Loucy (cell line): ENCODE results near the gene KCNK3.

ENCODE experiments used
- H2AFZ ChIP-seq: fragments of 200-600 bp; sonication (generic); 2 replicates; pipeline ENCODE4 v1.6.0; 2016; ENCODE audit warnings: antibody characterized with exemption, mild to moderate bottlenecking, low read length, moderate library complexity
- H3F3A ChIP-seq: fragments of 200-600 bp; 2 replicates; pipeline ENCODE4 v1.6.0; 2016; ENCODE audit warnings: antibody characterized with exemption, low read depth, mild to moderate bottlenecking
- H3K27me3 ChIP-seq: fragments of 200-600 bp; sonication (generic); 2 replicates; pipeline ENCODE4 v1.6.1; 2014; ENCODE audit warnings: low read length, mild to moderate bottlenecking; ENCODE audit not compliant: insufficient read depth, poor library complexity, severe bottlenecking
- H3K36me3 ChIP-seq: fragments of 200-600 bp; sonication (generic); 2 replicates; pipeline ENCODE4 v1.6.1; 2016; ENCODE audit warnings: low read length; ENCODE audit not compliant: insufficient read depth
- H3K4me1 ChIP-seq: fragments of 200-600 bp; sonication (generic); 2 replicates; pipeline ENCODE4 v1.5.1; 2014; ENCODE audit warnings: low read length, mild to moderate bottlenecking; ENCODE audit not compliant: insufficient read depth, poor library complexity, severe bottlenecking
- H3K4me2 ChIP-seq: fragments of 200-600 bp; sonication (generic); 2 replicates; pipeline ENCODE4 v1.6.0; 2014; ENCODE audit warnings: antibody characterized with exemption, low read length, low read depth, mild to moderate bottlenecking; ENCODE audit not compliant: poor library complexity, severe bottlenecking
- H3K4me3 ChIP-seq: fragments of 200-600 bp; sonication (generic); 2 replicates; pipeline ENCODE4 v1.5.1; 2014; ENCODE audit warnings: low read length, mild to moderate bottlenecking, mixed read lengths; ENCODE audit not compliant: poor library complexity, severe bottlenecking
- H3K79me2 ChIP-seq: fragments of 200-600 bp; sonication (generic); 2 replicates; pipeline ENCODE4 v1.6.1; 2014; ENCODE audit warnings: low read length; ENCODE audit not compliant: insufficient read depth
- H3K9ac ChIP-seq: fragments of 200-600 bp; sonication (generic); 2 replicates; pipeline ENCODE4 v1.6.0; 2014; ENCODE audit warnings: mild to moderate bottlenecking, low read depth, low read length, moderate library complexity; ENCODE audit not compliant: poor library complexity, severe bottlenecking
- H3K9me2 ChIP-seq: fragments of 200-600 bp; sonication (generic); replicated peaks from 2 replicates; pipeline ENCODE4 v1.6.1; 2016; ENCODE audit warnings: low read depth, low read length, mixed read lengths
- H3K9me3 ChIP-seq: fragments of 200-600 bp; sonication (generic); 2 replicates; pipeline ENCODE4 v1.6.1; 2014; ENCODE audit warnings: mild to moderate bottlenecking, antibody characterized with exemption, low read length, low read depth; ENCODE audit not compliant: insufficient read depth
- H4K20me1 ChIP-seq: fragments of 200-600 bp; sonication (generic); 2 replicates; pipeline ENCODE4 v1.6.0; 2014; ENCODE audit warnings: antibody characterized with exemption, low read length, mild to moderate bottlenecking; ENCODE audit not compliant: insufficient read depth, poor library complexity, severe bottlenecking
- EZH2phosphoT487 ChIP-seq: fragments of 200-600 bp; IDR thresholded peaks from 2 replicates; pipeline ENCODE4 v1.6.1; 2018; ENCODE audit warnings: antibody characterized with exemption, mild to moderate bottlenecking, moderate library complexity, borderline replicate concordance
- TF ChIP-seq, protein P1 (sequence below): fragments of 200-600 bp; sonication (generic); conservative IDR thresholded peaks from 2 replicates; pipeline ENCODE4 v1.5.1; 2014; ENCODE audit warnings: mild to moderate bottlenecking, antibody characterized with exemption, low read length

The KCNK3 gene

DNA sequence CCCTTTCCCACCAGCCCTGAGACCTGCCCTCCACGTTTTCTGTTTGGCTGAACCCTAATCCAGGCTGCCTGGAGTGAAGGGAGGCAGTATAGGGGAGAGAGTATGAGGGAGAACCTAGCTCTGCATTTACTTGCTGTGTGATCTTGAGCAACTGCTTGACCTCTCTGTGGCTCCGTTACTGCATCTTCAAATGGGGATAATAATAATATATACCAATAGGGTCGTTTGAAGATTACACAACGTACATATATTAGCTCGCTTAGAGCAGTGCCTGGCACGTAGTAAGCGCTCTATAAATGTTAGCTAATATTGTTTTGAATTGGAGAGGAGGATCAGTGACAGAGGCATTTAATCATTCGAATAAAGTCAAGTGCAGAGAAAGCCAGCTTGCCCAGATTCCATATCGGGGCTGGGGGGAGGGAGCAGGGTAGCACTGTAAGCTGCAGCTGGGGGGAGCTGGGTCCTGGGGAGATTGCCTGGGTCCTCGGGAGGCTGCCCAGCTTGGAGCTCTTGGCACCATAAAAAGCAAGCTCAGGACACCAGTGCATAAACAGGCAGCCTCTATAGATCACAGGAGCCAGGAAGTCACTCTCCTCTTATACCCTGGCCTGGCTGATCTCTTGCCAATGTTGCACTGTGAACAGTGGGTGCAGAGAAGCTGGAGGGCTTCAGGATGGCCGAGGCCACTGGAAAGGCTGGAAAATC is 19.1 kb downstream of the KCNK3 start:
- TF ChIP-seq, protein P1, sequence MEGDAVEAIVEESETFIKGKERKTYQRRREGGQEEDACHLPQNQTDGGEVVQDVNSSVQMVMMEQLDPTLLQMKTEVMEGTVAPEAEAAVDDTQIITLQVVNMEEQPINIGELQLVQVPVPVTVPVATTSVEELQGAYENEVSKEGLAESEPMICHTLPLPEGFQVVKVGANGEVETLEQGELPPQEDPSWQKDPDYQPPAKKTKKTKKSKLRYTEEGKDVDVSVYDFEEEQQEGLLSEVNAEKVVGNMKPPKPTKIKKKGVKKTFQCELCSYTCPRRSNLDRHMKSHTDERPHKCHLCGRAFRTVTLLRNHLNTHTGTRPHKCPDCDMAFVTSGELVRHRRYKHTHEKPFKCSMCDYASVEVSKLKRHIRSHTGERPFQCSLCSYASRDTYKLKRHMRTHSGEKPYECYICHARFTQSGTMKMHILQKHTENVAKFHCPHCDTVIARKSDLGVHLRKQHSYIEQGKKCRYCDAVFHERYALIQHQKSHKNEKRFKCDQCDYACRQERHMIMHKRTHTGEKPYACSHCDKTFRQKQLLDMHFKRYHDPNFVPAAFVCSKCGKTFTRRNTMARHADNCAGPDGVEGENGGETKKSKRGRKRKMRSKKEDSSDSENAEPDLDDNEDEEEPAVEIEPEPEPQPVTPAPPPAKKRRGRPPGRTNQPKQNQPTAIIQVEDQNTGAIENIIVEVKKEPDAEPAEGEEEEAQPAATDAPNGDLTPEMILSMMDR, result no peak
- TF ChIP-seq EZH2phosphoT487, result no peak
- Histone ChIP-seq H3K9me3 (no peaks in the 10 kb centered on the region), H3F3A (no peaks in the 10 kb centered on the region), H3K4me1 (no peaks in the 10 kb centered on the region), H4K20me1 (no peaks in the 10 kb centered on the region), H3K36me3 (no peaks in the 10 kb centered on the region), H3K27me3 (no peaks in the 10 kb centered on the region), H3K79me2 (no peaks in the 10 kb centered on the region), H3K4me3 (no peak overlapping the region), H3K9me2 (no peaks in the 10 kb centered on the region), H3K9ac (no peak overlapping the region), H3K4me2 (no peak overlapping the region), H2AFZ (no peak overlapping the region; the same call in 1 of the 2 replicates)

DNA sequence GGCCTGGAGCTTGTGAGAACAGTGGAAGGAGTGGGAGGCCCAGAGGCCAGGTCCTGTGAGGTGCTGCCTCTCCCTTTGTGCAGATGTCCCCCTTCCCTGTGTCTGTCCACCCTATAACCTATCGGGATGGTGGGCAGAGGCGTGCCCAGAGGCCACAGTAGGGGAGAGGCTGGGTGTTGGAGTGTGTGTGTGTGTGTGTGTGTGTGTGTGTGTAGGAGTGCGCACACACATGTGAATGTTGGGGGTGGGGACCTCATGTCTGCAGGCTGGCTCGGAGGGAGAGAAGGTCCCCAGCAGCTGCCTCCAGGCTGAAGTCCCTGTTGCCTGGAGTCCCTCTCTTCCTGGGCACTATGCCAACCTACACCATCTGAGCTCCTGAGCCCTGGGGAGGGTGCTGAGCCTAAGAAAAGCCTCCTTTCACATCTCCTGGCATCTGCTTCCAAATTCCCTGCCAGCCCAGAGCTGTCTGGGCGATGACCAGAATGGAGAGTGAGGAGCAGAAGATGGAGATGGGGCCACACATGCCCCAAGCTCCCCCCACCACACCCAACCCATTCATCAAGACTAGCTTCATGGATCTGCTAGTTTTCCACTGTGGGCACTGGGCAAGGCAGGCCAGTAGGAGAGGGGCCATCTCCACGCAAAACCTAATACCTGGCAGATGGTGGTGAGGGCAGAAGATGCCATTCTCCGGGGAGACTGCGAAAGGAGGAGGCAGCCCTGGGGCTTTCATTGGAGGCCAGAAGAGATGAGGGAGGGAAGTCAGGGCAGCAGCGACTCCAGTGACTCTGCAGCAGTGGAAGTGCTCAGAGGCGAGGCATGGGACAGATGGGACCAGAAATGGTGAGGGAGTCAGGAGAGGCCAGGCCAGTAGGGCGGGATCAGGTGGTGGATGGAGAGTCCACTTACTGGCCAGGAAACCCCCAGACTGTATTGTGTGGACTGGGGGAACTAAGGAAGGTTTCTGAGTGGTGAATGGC is 20.3 kb downstream of the KCNK3 start:
- TF ChIP-seq EZH2phosphoT487, result no peak
- TF ChIP-seq, protein P1, result no peak
- no peak overlapping the region for H3K9ac ChIP-seq
- H3F3A ChIP-seq, result no peaks in the 10 kb centered on the region
- H3K4me3 ChIP-seq, result no peak overlapping the region
- H4K20me1 ChIP-seq, result no peaks in the 10 kb centered on the region
- H3K79me2 ChIP-seq, result no peaks in the 10 kb centered on the region
- H3K9me3 ChIP-seq, result no peaks in the 10 kb centered on the region
- H3K36me3 ChIP-seq, result no peaks in the 10 kb centered on the region
- H3K9me2 ChIP-seq, result no peaks in the 10 kb centered on the region
- no peak overlapping the region for H3K4me2 ChIP-seq
- H2AFZ ChIP-seq, result no peak overlapping the region
- no peaks in the 10 kb centered on the region for H3K27me3 ChIP-seq
- no peaks in the 10 kb centered on the region for H3K4me1 ChIP-seq

DNA sequence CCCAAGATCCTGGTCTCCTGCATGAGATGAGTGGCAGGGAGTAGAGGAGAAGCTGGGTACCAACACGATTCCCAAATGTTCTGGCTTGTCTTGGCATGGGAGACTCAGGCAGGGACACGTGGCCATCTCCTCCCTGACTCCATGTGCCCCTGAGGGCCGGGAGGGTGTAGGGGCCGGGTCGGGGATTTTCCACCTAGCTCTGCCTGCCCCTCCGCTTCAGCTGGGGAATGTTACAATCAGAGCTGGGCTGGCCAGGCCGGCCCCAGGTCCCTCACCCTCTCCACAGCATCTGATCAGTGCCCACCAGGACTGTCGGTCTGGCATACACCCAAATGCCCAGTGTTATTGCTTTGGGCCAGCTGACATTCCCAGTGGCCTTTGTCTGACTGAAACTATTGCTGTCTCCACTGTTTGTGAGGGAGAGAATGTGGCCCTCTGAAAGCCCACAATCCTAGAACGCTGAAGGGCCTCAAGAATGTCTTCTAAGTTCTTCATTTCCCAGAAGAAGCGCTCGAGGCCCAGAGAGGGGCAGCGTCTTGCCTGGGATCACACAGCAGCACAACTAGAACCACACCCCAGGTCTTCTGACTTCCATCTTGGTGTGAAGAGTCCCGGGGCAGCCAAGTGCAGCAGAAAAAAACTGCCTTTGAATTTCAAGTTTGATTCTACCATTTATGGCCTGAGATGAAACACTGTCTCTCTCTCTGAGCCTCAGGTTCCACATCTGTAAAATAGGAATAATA is 23.2 kb downstream of the KCNK3 start:
- Histone ChIP-seq H3K4me3 (no peak overlapping the region), H2AFZ (no peak overlapping the region), H3K79me2 (no peaks in the 10 kb centered on the region), H3K4me1 (no peaks in the 10 kb centered on the region), H3K36me3 (no peaks in the 10 kb centered on the region), H3K27me3 (no peaks in the 10 kb centered on the region), H3K9me3 (no peaks in the 10 kb centered on the region), H4K20me1 (no peaks in the 10 kb centered on the region), H3K9ac (no peak overlapping the region), H3F3A (no peaks in the 10 kb centered on the region), H3K4me2 (no peak overlapping the region), H3K9me2 (no peaks in the 10 kb centered on the region)
- no peak for TF ChIP-seq EZH2phosphoT487
- TF ChIP-seq, protein P1, result no peak
